HG03045 (cell line): ENCODE measurements around the gene CA11.
A peak's percentile ranks its signal among the peaks of the same experiment; 100 is the strongest.

Experiments used
- ATAC-seq: cut with Tn5 transposase; IDR thresholded peaks from one replicate; pipeline ENCODE4 v1.9.1; 2021; ENCODE audit warnings: mild to moderate bottlenecking, moderate library complexity; ENCODE audit not compliant: unreplicated experiment

Gene CA11

GRCh38 chr19:48629599-48630295 is 16.2 kb downstream of the CA11 start:
- no peak for ATAC-seq

- ATAC-seq: no peak
Observed at GRCh38 chr19:48629297-48629598, 16.7 kb downstream of the CA11 start.

GRCh38 chr19:48628486-48629296 is 17.3 kb downstream of the CA11 start:
- ATAC-seq: no peak

GRCh38 chr19:48627865-48628314 is 18.1 kb downstream of the CA11 start:
- ATAC-seq: no peak

GRCh38 chr19:48627201-48627864 is 18.7 kb downstream of the CA11 start:
- ATAC-seq: no peak

- no peak for ATAC-seq
Observed at GRCh38 chr19:48625891-48626327, 20.1 kb downstream of the CA11 start.

GRCh38 chr19:48624791-48625723 is 20.9 kb downstream of the CA11 start:
- ATAC-seq: no peak

- peak; percentile 57 for ATAC-seq
Observed at GRCh38 chr19:48624067-48624594, 21.9 kb downstream of the CA11 start.

GRCh38 chr19:48623556-48624066 is 22.4 kb downstream of the CA11 start:
- ATAC-seq: no peak

- no peak for ATAC-seq
Observed at GRCh38 chr19:48619692-48620585, 26.0 kb downstream of the CA11 start.

GRCh38 chr19:48618916-48619691 is 26.9 kb downstream of the CA11 start, which contains the start of the genes RPL18 and SPHK2:
Gene RPL18, minus strand, starts transcription at chr19:48619178. Its CDS starts 35 bp downstream, at chr19:48619143.
Gene SPHK2, plus strand, starts transcription at chr19:48619506. Its CDS starts 1,009 bp downstream, at chr19:48620515.
- peak; percentile 77 for ATAC-seq

- no peak for ATAC-seq
Observed at GRCh38 chr19:48618278-48618915, 27.6 kb downstream of the CA11 start.

- no peak for ATAC-seq
Observed at GRCh38 chr19:48617146-48617937, 28.6 kb downstream of the CA11 start.

- no peak for ATAC-seq
Observed at GRCh38 chr19:48616491-48617056, 29.4 kb downstream of the CA11 start.

- no peak for ATAC-seq
Observed at GRCh38 chr19:48616041-48616436, 29.9 kb downstream of the CA11 start.

GRCh38 chr19:48615231-48616040 is 30.6 kb downstream of the CA11 start:
- no peak for ATAC-seq
